HG03045 (cell line): ENCODE results near the gene CFAP73.
"Not testable (repeated sequence)": the region's sequence is repeated elsewhere in the genome, so short reads cannot be mapped to it uniquely, and the experiment has no call there.

ENCODE experiments used
- ATAC-seq: cut with Tn5 transposase; IDR thresholded peaks from one replicate; pipeline ENCODE4 v1.9.1; 2021; ENCODE audit warnings: mild to moderate bottlenecking, moderate library complexity; ENCODE audit not compliant: unreplicated experiment

Gene CFAP73

GRCh38 chr12:113141716-113142115, 7.8 kb upstream of the CFAP73 start:
- not testable (repeated sequence) for ATAC-seq

DNA sequence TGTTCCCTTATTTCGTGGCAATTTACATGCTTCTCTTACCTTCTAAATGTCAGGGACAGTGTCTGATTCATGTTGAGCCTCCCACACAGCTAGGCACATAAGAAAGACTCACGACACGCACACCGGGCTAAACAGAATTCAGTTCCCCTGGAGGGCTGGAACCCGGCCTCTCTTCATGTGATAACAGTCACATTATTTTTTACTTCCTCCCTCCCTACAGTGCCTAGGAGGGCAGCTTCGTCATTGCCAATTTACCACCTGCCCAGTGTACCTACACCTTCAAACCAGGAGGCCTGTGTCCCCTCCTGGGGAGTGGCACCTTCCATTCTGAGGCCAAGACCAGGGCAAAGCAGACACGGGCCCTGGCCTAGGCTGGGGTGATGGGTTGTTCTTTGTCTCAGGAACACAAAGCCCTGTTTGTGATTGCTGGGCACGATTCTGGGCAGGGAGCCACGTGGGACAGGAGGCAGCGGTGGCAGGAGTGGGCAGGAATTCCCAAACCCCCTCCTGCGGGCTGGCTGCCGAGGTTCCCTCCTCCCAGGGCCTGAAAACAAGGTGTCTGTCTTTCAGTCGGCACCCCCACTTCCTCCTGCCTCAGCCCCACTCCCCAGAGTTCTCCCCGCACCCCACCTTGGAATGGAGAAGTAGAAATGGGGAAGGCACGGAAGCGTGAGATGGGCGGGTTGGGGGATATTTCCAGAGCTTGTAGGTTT, 7.2 kb upstream of the CFAP73 start:
- ATAC-seq, result no peak

DNA sequence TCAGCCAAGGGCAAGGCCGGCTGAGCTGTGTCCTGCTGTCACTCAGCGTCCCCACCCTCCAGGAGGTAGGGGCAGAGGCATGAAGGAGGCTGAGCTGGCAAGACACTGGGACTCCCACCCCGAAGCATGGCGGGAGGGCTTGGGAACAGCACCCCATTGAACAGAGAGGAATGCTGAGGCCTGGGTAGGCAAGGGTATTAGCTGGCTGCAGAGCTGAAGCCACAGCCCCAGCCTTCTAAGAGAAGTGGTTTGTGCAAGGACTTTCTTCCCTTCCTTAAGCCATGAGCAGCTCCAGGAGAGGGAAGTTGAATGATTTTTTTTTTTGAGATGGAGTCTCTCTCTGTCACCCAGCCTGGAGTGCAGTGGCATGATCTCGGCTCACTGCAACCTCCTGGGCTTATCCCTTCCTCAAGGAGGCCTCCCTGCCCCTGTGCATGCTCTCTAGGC, 6.6 kb upstream of the CFAP73 start:
- ATAC-seq, result no peak

DNA sequence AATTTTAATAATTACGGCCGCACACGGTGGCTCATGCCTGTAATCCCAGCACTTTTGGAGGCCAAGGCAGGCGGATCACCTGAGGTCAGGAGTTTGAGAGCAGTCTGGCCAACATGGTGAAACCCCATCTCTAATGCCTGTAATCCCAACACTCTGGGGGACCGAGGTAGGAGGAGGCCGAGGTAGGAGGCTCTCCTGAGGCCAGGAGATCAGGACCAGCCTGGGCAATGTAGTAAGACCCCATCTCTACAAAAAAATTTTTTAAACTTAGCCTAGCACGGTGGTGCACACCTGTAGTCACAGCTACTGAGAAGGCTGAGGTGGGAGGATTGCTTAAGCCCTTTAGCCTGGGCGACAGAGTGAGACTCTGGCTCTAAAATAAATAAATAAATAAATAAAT, 5.6 kb upstream of the CFAP73 start:
- no peak for ATAC-seq

GRCh38 chr12:113144806-113145205, 4.7 kb upstream of the CFAP73 start:
- ATAC-seq, result no peak

DNA sequence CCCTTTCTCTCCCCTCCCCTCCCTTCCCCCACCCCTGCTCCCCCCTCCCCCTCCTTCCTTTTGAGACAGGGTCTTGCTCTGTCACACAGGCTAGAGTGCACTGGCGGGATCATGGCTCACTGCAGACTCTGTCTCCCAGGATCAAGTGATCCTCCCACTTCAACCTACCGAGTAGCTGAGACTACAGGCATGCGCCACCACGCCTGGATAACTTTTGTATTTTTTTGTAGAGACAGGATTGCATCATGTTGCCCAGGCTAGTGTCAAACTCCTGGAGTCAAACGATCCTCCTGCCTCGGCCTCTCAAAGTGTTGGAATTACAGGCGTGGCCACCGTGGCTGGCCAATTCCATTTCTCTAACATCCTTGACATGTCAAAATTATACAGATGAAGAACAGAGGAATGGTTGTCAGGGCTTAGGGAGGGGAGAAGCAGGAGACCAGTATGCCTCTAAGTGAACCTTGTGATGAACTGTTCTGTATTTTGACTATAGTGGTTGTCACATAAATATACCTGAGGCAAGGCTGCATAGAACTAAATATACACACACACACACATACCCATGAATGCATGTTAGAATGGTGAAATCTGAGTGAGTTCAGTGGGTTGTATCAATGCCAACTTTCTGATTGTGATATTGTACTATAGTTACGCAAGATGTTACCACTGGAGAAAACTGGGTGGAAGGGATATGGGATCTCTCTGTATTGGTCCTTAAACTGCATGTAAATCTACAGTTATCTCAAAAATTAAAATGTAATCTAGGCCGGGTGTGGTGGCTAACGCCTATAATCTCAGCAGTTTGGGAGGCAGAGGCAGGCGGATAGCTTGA, 3.6 kb upstream of the CFAP73 start:
- no peak for ATAC-seq

GRCh38 chr12:113146999-113147398, 2.5 kb upstream of the CFAP73 start:
- ATAC-seq, result no peak

- no peak for ATAC-seq
Measured at GRCh38 chr12:113151655-113152054, 2.1 kb downstream of the CFAP73 start.

DNA sequence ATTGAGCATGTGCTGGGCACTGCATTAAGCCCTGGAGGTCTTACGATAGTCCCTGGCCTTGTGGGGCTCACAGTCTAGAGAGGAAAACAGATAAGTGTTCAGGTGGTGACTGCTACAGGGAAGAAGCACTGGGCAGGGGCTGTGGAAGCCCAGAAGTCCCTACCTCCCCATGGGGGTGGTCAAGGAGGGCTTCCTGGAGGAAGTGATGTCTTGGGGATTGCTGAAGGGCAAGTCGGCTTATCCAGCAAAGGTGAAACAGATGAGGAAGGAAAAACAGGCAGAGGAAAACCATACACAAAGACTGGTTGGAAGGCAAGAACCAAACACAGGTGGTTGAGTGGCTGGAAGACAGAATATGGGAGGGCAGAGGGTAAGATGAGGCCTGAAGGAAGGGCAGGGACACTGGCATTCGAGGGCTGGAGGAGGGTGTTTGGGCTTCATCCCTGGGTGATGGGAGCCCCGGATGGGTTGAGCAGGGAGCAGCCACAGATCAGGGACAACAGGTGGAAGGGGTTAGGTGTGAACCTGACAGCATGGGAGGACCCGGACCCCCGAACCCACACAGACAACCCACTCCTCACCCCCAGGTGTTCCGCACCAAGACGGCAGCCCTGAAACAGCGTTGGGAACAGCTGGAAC, 2.8 kb downstream of the CFAP73 start:
- no peak for ATAC-seq

DNA sequence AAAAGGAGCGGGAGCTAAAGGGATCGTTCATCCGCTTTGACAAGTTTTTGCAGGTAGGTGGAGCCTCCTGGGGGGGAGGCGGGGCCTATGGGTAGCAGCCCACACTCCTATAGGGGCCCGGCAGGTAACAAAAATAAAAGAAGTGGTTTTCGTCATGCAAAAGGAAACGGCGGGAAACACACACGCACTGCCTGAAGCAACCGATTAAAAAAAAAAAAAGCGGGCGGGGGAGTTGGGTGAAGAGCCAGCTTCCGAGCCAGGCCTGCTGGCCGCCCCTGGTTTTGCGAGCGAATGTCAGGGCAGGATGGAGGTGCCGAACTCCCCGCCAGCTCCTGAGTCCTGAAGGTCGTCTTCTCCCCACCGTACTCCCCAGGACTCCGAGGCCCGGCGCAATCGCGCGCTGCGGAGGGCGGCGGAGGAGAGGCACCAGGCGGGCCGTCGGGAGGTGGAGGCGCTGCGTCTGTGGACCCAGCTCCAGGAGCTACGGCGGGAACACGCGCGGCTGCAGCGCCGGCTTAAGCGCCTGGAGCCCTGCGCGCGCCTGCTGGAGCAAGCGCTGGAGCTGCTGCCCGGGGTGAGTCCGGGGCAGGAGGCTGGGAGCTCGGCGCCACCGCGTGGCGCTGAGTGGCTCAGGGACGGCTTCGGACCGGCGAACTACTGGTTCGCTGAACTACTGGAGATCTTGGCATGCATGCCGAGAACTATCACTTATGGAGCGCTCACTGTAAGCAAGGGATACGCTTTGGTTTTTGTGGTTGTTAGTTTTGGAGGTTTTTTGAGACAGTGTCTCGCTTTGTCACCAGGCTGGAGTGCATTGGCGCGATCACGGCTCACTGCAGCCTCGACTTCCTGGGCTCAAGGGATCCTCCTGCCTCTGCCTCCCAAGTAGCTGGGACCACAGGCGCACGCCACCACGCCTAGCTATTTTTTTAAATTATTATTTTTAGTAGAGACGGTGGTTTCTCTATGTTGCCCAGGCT, 3.6 kb downstream of the CFAP73 start:
- ATAC-seq, result peak; percentile 50

GRCh38 chr12:113154351-113154973, 4.9 kb downstream of the CFAP73 start:
- no peak for ATAC-seq

GRCh38 chr12:113155060-113155459, 5.5 kb downstream of the CFAP73 start:
- ATAC-seq, result no peak

DNA sequence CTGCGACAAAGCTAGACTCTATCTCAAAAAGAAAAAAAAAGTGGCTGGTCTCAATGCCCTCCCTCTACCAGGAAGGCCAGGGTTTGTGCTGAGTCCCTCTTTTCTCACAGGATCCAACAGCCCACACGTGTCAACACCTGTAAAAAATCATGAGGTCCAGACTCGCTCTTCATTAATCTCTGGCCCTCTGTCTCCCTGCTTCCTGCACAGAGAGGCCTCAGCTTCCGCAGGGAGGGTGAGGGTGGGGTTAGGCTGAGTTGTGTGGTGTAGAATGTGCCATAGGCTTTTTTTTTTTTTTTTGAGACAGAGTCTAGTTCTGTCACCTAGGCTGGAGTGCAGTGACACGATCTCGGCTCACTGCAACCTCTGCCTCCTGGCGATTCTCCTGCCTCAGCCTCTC, 6.1 kb downstream of the CFAP73 start:
- no peak for ATAC-seq

DNA sequence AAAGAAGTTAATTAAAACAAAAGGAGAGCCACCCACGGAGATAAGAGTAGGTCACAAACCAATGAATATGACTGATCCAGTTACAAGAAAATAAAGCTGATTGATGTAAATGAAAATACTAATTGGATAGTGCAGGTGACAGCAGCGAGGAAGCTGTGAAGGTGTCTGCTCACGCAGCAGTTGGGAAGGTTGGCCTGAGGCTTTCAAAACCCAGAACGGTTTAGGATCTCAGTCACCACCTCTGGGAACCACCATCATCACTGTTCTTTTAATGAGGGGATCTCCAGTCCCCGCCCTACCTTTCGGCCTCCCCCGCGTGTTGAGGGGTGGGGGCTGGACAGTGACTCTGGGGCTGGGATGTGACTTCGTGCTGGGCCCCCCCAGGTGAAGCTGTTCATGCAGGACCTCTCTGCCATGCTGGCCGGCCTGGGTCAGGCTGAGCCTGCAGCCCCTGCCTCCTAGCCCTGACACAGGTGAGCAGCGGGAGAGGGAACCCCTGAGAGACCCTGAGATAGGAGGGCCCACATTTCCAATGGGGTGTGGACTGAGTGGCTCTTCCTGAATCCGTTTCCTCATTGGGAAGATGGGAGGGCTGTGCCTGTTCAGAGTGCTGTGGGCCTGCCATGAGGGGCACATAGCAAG, 7.8 kb downstream of the CFAP73 start:
- ATAC-seq, result no peak

DNA sequence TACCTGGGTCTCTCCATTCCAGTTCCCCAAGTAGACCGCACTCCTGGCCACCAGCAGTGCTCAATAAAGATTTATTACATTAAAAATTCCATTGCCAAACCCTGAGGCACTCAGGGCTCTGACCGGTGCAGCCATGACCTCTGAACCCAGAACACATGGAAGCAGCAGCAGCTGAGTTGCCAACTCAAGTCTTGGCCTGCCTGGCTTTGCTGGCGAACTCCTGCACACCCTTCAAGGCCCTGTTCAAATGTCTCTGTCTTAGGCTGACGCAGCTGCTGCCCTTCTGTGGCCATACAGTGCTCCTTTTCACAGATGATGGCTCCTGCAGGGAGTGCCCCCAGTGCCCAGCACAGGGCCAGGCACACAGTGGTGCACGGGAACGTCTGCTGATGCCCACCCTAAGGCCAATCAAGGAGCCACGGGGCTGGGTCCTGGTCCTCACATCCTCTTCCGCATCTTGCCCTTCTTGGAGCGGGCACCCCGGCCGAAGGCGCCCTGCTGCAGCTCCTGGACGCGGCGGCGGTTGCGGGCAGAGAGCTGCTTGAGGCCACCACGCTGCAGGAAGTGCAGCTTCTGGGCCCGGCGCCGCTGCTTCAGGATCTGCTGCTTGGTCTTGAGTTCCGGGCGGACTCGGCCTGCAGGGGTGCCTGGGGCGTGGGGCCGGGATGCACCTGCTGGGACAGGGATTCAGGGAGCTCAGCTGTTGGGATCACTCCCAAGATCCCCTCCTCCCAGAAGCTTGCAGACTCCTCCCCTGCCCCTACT, 9.1 kb downstream of the CFAP73 start:
- no peak for ATAC-seq

- no peak for ATAC-seq
Measured at GRCh38 chr12:113159937-113160336, 10.4 kb downstream of the CFAP73 start.

- ATAC-seq, result no peak
Measured at GRCh38 chr12:113161415-113162016, 12.0 kb downstream of the CFAP73 start.
